Measurements from ENCODE around the gene SPDYE6. TPM values are rescaled to one million over a fixed set of nuclear protein-coding genes. Genes with fewer than 3 reads are reported as not detected.
"Not testable (repeated sequence)": the region's sequence is repeated elsewhere in the genome, so short reads cannot be mapped to it uniquely, and the experiment has no call there.

The SPDYE6 gene
- total RNA-seq, 3 donors from 2014 or later: 0.33 TPM; not detected in 2

- H3K27me3 ChIP-seq; H3K36me3 ChIP-seq; H3K27ac ChIP-seq; DNase-seq (ENCODE audit: low spot score in 2 of 2); H3K9me3 ChIP-seq; H3K4me1 ChIP-seq; H3K4me3 ChIP-seq; intact Hi-C loops (cut with DNase I; ENCODE audit: low total_unique reads): not testable (repeated sequence)
Measured at GRCh38 chr7:102327183-102327582, 29.1 kb downstream of the SPDYE6 start.

DNA sequence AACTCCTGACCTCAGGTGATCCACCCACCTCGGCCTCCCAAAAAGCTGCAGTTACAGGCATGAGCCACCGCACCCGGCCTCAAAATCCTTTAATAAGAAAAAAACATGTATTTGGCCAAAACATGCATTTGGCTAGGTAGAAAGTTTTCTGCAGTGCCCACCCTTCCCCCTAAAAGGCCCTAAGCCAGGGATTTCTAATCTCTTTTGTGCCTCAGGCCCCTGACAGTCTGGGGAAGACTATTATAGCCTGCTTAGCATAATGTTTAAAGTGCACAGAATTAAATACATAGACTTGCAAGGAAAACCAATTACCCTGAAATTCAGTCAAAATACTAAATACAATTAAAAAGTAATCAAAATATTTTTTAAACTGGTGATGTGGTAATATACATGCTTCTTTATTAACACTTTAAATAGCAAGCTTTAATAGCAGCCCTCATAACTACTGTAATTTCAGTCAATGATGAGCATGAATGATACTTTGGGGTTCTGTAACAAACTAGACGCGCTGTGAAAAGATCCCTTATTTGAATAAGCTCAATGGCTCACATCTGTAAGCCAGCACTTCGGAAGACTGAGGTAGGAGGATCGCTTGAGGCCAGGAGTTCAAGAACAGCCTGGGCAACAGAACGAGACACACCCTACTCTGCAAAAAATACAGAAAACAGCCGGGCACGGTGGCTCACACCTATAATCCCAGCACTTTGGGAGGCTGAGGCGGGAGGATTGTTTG is 29.9 kb downstream of the SPDYE6 start:
- TF ChIP-seq POLR2AphosphoS5 (IDR thresholded peaks at IDR 0.05) (no peak), CTCF (IDR thresholded peaks at IDR 0.05) (no peak), POLR2A (IDR thresholded peaks at IDR 0.05) (no peak)
- H3K4me3 ChIP-seq: no peak overlapping the region
- H3K9me3 ChIP-seq: no peaks in the 10 kb centered on the region
- no peak for DNase-seq (ENCODE audit: low spot score in 2 of 2)
- H3K27ac ChIP-seq: no peak overlapping the region
- H3K36me3 ChIP-seq: no peaks in the 10 kb centered on the region
- intact Hi-C loops (cut with DNase I; ENCODE audit: low total_unique reads): no loop called here
- H3K4me1 ChIP-seq: no peaks in the 10 kb centered on the region
- no peaks in the 10 kb centered on the region for H3K27me3 ChIP-seq

GRCh38 chr7:102325106-102325505 is 31.1 kb downstream of the SPDYE6 start:
- H3K27me3 ChIP-seq; intact Hi-C loops (cut with DNase I; ENCODE audit: low total_unique reads): not testable (repeated sequence)

GRCh38 chr7:102323914-102324195 is 32.4 kb downstream of the SPDYE6 start:
- no peak overlapping the region for H3K4me3 ChIP-seq
- no peaks in the 10 kb centered on the region for H3K9me3 ChIP-seq
- intact Hi-C loops (cut with DNase I; ENCODE audit: low total_unique reads): no loop called here
- no peak for DNase-seq (ENCODE audit: low spot score in 2 of 2)
- no peak overlapping the region for H3K27ac ChIP-seq
- no peaks in the 10 kb centered on the region for H3K4me1 ChIP-seq
- TF ChIP-seq CTCF (IDR thresholded peaks at IDR 0.05): no peak
- TF ChIP-seq POLR2AphosphoS5 (IDR thresholded peaks at IDR 0.05): no peak
- TF ChIP-seq POLR2A (IDR thresholded peaks at IDR 0.05): no peak
- no peaks in the 10 kb centered on the region for H3K27me3 ChIP-seq
- no peaks in the 10 kb centered on the region for H3K36me3 ChIP-seq

More at GRCh38 chr7:102325106-102325505, 31.1 kb downstream of the SPDYE6 start:
- not testable (repeated sequence) for H3K36me3 ChIP-seq; H3K4me1 ChIP-seq; H3K9me3 ChIP-seq; H3K27ac ChIP-seq; DNase-seq (ENCODE audit: low spot score in 2 of 2); H3K4me3 ChIP-seq

DNA sequence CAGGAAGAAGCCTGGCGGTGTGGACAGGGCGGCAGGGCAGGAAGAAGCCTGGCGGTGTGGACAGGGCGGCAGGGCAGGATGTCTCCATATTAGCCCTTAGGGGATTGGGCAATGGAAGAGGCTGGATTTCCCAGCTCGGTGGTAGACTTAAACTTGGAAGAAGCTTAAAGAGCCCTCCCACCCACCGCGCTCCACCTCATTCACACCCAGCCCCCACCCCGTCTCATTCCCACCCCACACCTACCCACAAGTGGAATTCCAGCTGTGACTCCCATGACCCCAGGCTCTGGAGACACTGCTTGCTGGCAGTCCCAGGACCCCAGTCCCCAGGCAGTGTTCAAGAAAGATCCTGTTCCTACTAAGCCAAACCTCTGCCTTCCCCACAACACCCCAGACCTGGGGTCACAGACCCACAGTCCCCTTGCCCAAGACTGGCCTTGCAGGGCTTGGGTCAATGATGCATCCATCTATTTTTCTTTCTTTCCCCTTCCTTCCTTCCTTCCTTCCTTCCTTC is 34.0 kb downstream of the SPDYE6 start:
- DNase-seq (ENCODE audit: low spot score in 2 of 2): no peak

More for the DNA sequence above, 34.0 kb downstream of the SPDYE6 start:
- TF ChIP-seq POLR2A (IDR thresholded peaks at IDR 0.05) (no peak), POLR2AphosphoS5 (IDR thresholded peaks at IDR 0.05) (no peak), CTCF (IDR thresholded peaks at IDR 0.05) (no peak)
- Histone ChIP-seq H3K27me3 (no peaks in the 10 kb centered on the region), H3K4me3 (no peak overlapping the region), H3K4me1 (no peaks in the 10 kb centered on the region), H3K36me3 (no peaks in the 10 kb centered on the region), H3K27ac (no peak overlapping the region), H3K9me3 (no peaks in the 10 kb centered on the region)
- intact Hi-C loops (cut with DNase I; ENCODE audit: low total_unique reads): no loop called here

All from breast epithelium (tissue), 4 donors.